GM18519 (cell line): ENCODE results near the gene MISP3.
A peak's percentile ranks its signal among the peaks of the same experiment; 100 is the strongest.

Experiments used
- ATAC-seq: cut with Tn5 transposase; IDR thresholded peaks from one replicate; pipeline ENCODE4 v1.9.1; 2021; ENCODE audit warnings: mild to moderate bottlenecking, moderate library complexity; ENCODE audit not compliant: unreplicated experiment, low FRiP score

The MISP3 gene

DNA sequence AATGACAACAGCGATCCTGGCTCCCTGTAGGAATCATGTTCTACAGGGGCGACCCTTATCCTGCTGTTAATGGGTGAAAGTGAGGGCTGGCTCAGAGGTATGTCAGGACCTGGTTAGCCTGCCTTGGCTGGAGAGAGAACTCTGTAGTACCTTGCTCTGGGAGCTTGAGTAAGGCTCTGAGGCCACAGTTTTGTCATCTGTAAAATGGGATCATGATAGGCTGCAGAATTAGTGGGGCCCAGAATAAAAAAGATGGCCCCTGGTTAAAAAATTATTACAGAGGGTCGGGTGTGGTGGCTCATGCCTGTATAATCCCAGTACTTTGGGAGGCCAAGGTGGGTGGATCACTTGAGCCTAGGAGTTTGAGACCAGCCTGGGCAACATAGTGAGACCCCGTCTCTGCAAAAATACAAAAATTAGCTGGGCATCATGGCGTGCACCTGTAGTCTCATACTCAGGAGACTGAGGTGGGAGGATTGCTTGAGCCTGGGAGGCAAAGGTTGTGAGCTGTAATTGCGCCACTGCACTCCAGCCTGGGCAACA is 28.5 kb downstream of the MISP3 start:
- ATAC-seq, result no peak

DNA sequence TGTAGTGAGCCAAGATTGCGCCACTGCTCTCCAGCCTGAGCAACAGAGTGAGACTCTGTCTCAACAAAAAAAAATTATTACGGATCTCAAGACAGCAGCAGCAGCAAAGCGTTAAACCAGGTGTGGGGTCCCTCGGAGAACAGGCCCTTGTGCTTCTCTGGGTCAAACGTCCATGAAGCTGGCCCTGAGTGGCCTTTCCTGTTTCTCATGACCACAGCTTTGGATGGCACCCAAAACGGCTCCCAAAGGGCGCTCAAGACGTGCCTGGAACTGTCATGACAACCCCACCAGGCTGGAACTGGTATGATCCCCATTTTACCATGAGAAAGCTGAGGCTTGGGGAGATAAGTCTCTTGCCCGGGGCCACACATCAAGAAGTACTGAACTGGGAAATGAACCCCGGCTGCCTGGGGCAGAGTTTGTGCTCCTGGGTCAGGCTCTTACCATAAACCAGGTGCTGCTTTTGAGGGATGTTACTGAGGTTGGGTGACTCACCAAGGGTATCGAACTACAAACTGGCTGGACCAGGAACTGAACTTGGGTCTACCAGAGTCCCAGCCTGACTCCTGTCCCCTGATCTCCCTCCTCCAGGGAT is 29.6 kb downstream of the MISP3 start:
- ATAC-seq, result no peak

- ATAC-seq, result no peak
These were observed 30.2 kb downstream of the MISP3 start for GRCh38 chr19:14102756-14103155.

GRCh38 chr19:14103310-14103709 is 30.7 kb downstream of the MISP3 start:
- ATAC-seq, result no peak

DNA sequence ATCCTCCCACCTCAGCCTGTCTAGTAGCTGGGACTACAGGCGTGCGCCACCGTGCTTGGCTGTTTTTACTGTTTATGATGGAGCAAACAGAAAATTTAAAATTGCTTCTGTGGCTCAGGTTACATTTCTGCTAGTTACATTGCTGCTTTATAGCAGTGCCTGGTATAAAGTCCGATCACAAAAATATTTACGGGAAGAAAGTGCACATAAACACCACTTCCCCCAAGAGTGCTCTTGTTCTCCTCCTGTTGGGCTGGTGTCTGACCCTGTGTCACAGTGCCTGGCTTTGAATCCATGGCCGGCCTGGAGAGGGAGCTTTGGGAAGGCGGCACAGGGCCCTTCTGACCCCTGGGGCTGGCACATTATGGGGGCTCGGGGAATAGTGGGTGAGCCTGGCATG is 33.1 kb downstream of the MISP3 start:
- no peak for ATAC-seq

DNA sequence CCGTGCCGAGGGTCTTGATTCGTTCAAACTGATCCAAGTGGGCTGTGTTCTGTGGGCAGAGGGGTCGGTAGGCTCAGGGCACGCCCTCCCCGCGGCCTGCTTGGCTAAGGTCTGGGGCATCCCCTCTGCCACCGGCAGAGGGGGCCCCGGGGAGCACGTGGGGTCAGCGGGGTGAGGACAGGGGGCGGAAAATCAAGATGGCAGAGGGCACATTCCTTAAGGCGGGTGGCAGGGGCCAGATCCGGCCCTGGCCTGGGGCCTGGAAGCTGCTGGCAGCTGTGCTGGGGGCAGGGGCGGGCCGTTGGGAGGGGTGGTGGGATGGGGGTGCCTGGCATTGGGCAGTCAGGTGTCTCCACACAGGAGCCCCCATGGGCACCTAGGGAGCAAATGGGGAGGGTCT is 34.3 kb downstream of the MISP3 start:
- no peak for ATAC-seq

- ATAC-seq, result no peak
These were observed 35.2 kb downstream of the MISP3 start for GRCh38 chr19:14107581-14108461.

DNA sequence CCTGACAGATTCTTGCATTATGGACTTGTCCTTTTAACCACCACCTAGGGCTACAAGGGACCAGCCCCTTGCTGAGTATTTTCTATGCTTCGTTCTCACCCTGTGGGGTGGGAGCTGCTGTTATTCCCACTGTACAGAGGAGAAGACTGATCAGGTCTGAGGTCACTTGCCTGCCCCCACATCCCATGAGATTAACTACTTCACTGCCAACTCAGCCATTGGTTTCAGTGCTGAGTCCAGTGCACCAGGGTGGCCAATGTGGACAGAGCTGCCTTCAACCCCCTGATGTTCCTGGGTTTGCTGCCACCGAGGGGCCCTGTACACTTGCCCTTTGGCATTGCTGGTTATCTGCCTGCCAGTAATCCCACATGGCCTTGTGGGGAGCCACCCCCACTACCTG is 38.1 kb downstream of the MISP3 start:
- ATAC-seq, result no peak

- no peak for ATAC-seq
These were observed 38.9 kb downstream of the MISP3 start for GRCh38 chr19:14111486-14111885.

- ATAC-seq, result no peak
These were observed 39.6 kb downstream of the MISP3 start for GRCh38 chr19:14112051-14112808.

- no peak for ATAC-seq
These were observed 40.3 kb downstream of the MISP3 start for GRCh38 chr19:14112809-14113385.

DNA sequence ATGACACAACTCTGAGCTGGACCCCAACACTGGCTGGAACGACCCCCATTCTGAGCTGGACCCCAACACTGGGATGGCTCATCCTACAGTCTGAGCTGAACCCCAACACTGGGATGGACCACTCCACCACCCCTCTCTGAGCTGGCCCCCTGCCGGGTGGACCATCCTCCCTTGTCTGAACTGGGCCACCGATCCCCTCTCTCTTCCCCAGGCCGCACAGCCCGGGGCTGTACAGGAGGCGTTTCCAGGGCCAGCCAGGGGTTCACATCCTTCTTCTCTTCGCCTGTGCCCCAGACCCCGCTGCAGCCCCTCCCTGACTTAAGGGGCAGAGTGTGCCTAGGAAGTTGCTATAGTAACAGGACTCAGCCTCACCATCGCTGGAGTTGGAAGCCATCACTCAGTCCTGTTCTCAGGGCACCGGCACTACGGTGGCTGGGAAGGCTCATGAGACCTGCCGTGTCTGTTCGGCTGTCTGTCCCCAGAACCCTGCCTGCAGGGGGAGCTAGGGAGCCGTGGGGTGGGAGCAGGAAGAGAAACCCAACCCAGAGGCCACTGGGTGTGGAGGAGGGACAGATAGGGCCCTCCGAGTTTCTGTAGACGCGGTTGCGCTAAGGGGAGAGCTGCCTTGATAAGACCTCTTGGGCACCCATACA is 41.3 kb downstream of the MISP3 start:
- no peak for ATAC-seq

GRCh38 chr19:14114439-14114838 is 41.9 kb downstream of the MISP3 start:
- ATAC-seq, result no peak

- no peak for ATAC-seq
These were observed 42.3 kb downstream of the MISP3 start for GRCh38 chr19:14114854-14115253.

GRCh38 chr19:14115756-14116155 is 43.2 kb downstream of the MISP3 start:
- no peak for ATAC-seq

- no peak for ATAC-seq
These were observed 43.9 kb downstream of the MISP3 start for GRCh38 chr19:14116525-14116917.

DNA sequence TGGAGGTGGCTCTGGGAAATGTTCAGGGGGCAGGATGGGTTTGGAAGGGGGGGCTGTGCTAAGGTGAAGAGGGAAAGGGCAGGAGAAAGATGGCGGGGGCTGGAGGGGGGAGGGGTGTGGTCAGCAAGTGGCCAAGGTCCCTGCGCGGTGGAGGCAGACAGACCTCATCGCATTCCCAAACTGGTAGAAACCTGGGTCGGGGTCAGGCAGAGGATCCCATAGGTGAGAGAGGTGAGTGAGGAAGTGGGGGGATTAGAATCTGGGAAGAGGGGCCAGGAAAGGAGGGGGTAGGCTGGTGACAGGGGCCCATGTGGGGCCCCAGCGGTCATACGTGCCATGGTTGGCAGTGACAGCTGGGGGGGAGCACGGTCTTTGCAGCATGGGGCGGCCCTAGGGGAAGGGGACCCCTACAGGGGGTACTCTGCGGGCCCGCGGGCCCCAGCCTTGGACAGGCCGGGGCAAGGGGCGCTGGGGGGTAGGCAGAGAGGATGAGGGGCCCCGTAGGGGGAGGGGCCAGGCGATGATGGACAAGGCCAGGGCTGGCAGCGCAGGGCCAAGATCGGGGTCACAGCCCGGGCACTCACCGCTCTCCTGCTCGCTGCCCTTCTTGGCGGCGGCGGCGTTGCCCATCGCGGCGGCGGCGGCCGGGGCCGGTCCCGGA is 44.5 kb downstream of the MISP3 start:
- ATAC-seq, result no peak

- ATAC-seq, result peak; percentile 78
These were observed 45.1 kb downstream of the MISP3 start, which contains the start of gene PRKACA for GRCh38 chr19:14117668-14118164. TSS of gene PRKACA (minus strand) at chr19:14117762. CDS start at chr19:14117547, 215 bp downstream.
